Measurements from ENCODE around the gene TMEM132D.

Gene TMEM132D

DNA sequence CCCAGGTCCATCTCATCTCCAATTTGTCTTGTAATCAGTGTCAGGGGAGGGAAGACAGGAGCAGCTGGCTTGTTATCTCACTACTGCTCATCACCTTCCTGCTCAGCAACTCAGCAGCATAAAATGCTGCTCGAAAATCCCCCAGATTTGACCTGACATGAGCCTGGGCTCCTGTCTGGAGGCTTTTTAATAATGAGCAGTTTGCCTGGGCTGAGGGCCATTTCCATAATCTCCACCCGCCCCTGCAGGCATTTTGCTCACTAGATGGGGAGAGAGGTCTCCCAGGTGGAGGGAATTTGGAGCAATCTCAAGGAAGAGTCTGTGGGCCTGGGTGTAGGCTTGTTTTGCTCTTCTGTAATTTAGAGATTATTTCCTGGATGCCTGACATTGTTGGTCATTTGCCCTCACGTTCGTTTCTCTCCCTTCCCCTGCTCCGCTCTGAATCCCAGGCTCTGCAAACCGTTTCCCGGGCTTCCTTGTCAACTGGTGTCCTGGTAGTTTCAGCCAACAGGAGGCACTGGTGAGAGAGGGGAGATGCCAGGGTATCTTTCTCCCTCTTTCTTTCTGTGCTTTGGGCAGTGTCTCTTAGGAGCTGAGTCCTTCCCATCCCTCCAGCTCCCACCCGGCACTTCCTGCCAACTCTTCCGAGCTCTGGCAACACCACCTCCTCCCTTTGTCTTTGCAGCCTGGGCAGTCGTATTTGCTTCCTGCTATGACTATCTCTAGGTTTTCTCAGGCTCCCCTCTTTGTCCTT is 751.3 kb downstream of the TMEM132D start:
- Histone ChIP-seq H3K4me1 (ENCODE audit: insufficient read depth, low read length) (no peaks in the 10 kb centered on the region), H3K36me3 (ENCODE audit: insufficient read depth, low read length) (no peaks in the 10 kb centered on the region), H3K9ac (ENCODE audit: low read length) (no peak overlapping the region), H3K4me3 (ENCODE audit: low read depth in 1 of 2, low read length in 2 of 2) (no peak overlapping the region), H3K27me3 (ENCODE audit: control insufficient read depth in 1 of 2, insufficient read depth in 2 of 2, low read length in 2 of 2) (no peaks in the 10 kb centered on the region), H3K27ac (ENCODE audit: low read depth, low read length) (no peak overlapping the region), H3K9me3 (ENCODE audit: low read length) (no peaks in the 10 kb centered on the region)

DNA sequence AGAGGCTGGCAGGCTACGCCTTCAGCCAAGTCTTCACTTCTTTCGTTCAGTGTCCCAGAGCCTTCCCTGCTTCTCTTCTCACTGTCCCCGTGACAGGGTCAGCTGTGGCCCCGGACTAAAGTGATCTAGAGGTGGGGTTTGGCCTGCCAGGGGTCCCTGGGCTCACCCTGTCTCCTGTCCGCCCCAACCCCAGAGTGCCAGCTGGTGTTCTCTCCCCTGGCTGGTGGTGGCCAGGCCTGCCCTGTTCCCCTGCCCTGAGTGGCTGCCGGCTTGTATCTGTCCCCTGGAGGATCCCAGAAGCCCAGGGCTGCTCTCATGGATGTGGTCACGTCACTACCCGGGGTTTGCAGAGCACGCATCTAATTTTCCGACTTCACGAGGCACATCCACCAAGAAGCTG is 753.1 kb downstream of the TMEM132D start:
- no peaks in the 10 kb centered on the region for H3K4me1 ChIP-seq (ENCODE audit: insufficient read depth, low read length)
- H3K27ac ChIP-seq (ENCODE audit: low read depth, low read length) = no peak overlapping the region
- no peaks in the 10 kb centered on the region for H3K9me3 ChIP-seq (ENCODE audit: low read length)
- no peak overlapping the region for H3K9ac ChIP-seq (ENCODE audit: low read length)
- H3K36me3 ChIP-seq (ENCODE audit: insufficient read depth, low read length) = no peaks in the 10 kb centered on the region
- no peaks in the 10 kb centered on the region for H3K27me3 ChIP-seq (ENCODE audit: control insufficient read depth in 1 of 2, insufficient read depth in 2 of 2, low read length in 2 of 2)
- H3K4me3 ChIP-seq (ENCODE audit: low read depth in 1 of 2, low read length in 2 of 2) = no peak overlapping the region

DNA sequence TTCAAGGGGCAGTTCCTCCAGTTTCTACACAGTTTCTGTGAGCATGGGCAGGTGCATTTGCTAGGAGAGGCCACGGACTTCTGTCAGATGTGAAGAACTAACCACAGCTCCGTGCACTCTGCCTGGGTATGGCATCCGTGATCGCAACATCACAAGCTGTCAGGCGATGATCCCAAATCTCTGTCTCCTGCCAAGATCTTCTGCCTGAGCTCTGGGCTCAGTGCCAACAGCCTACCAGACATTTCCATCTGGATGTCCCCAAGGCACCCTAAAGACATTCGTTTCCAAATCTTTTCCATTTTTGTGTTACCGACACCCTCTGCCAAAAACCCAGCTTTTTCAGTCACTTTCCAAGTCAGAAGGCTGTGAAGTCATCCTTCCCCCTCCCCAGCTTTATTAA is 758.4 kb downstream of the TMEM132D start:
- Histone ChIP-seq H3K27me3 (ENCODE audit: control insufficient read depth in 1 of 2, insufficient read depth in 2 of 2, low read length in 2 of 2) (no peaks in the 10 kb centered on the region), H3K9me3 (ENCODE audit: low read length) (no peaks in the 10 kb centered on the region), H3K9ac (ENCODE audit: low read length) (no peak overlapping the region), H3K4me1 (ENCODE audit: insufficient read depth, low read length) (no peaks in the 10 kb centered on the region), H3K36me3 (ENCODE audit: insufficient read depth, low read length) (no peaks in the 10 kb centered on the region), H3K27ac (ENCODE audit: low read depth, low read length) (no peak overlapping the region), H3K4me3 (ENCODE audit: low read depth in 1 of 2, low read length in 2 of 2) (no peak overlapping the region)

DNA sequence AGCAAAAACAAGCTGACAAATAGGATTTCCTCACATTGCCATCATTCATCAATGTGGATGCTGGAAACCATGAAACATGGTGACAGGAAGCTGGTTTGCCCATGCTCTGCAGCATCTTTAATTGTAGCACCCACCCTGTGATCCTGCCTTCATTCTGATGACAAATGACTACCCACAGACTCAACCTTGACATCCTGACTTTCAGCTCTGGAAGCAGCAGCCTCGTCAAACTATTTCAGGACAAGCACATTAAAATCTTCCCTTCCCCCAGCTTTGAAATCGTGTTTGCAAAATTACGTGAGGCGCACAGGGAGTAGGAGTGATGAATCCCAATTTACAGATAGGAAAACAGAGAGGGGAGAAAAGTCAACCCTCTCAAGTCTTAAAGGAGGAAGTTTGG is 765.0 kb downstream of the TMEM132D start:
- Histone ChIP-seq H3K9ac (ENCODE audit: low read length) (no peak overlapping the region), H3K4me3 (ENCODE audit: low read depth in 1 of 2, low read length in 2 of 2) (no peak overlapping the region), H3K36me3 (ENCODE audit: insufficient read depth, low read length) (no peaks in the 10 kb centered on the region), H3K27ac (ENCODE audit: low read depth, low read length) (no peak overlapping the region), H3K27me3 (ENCODE audit: control insufficient read depth in 1 of 2, insufficient read depth in 2 of 2, low read length in 2 of 2) (no peaks in the 10 kb centered on the region), H3K4me1 (ENCODE audit: insufficient read depth, low read length) (no peaks in the 10 kb centered on the region), H3K9me3 (ENCODE audit: low read length) (no peaks in the 10 kb centered on the region)

DNA sequence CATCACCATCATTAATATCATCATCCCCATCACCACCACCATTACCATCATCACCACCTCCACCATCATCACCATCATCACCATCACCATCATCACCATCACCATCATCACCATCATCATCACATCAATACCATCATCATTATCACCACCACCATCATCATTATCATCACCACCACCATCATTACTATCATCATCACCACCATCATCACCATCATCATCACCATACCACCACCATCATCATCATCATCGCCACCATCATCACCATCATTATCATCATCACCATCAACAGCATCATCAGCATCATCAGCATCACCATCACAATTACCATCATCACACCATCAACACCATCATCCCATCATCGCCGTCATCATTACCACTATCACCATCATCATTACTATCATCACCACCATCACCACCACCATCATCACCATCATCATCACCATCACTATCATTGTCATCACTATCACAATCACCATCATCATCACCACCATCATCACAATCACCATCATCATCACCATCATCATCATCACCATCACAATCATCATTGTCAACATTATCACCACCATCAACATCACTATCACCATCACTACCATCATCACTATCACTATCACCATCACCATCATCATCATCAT is 767.0 kb downstream of the TMEM132D start:
- no peaks in the 10 kb centered on the region for H3K4me1 ChIP-seq (ENCODE audit: insufficient read depth, low read length)
- no peak overlapping the region for H3K27ac ChIP-seq (ENCODE audit: low read depth, low read length)
- H3K9me3 ChIP-seq (ENCODE audit: low read length) = no peaks in the 10 kb centered on the region
- no peak overlapping the region for H3K9ac ChIP-seq (ENCODE audit: low read length)
- no peak overlapping the region for H3K4me3 ChIP-seq (ENCODE audit: low read depth in 1 of 2, low read length in 2 of 2)
- H3K27me3 ChIP-seq (ENCODE audit: control insufficient read depth in 1 of 2, insufficient read depth in 2 of 2, low read length in 2 of 2) = no peaks in the 10 kb centered on the region
- H3K36me3 ChIP-seq (ENCODE audit: insufficient read depth, low read length) = no peaks in the 10 kb centered on the region

DNA sequence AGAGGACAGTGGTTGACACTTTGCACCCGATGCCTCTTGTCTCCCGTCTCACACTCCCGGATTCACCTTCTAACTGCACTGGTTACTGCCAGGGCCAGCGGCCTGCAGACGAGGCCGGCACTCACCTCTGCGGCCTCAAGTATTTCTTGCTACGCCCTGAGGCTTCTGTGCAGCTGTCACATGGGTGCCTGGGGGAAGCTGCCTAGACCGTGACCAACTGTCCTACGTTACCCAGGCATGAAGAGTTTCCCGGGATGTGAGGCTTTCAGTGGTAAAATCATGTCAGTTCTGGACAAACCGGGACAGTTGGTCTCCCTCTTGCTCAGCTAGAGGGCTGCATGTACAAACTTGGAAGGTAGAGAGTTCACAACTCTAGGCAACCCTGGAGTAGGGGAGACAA is 776.1 kb downstream of the TMEM132D start:
- no peaks in the 10 kb centered on the region for H3K27me3 ChIP-seq (ENCODE audit: control insufficient read depth in 1 of 2, insufficient read depth in 2 of 2, low read length in 2 of 2)
- H3K4me3 ChIP-seq (ENCODE audit: low read depth in 1 of 2, low read length in 2 of 2) = no peak overlapping the region
- H3K36me3 ChIP-seq (ENCODE audit: insufficient read depth, low read length) = no peaks in the 10 kb centered on the region
- H3K9ac ChIP-seq (ENCODE audit: low read length) = no peak overlapping the region
- H3K4me1 ChIP-seq (ENCODE audit: insufficient read depth, low read length) = no peaks in the 10 kb centered on the region
- no peaks in the 10 kb centered on the region for H3K9me3 ChIP-seq (ENCODE audit: low read length)
- H3K27ac ChIP-seq (ENCODE audit: low read depth, low read length) = no peak overlapping the region

DNA sequence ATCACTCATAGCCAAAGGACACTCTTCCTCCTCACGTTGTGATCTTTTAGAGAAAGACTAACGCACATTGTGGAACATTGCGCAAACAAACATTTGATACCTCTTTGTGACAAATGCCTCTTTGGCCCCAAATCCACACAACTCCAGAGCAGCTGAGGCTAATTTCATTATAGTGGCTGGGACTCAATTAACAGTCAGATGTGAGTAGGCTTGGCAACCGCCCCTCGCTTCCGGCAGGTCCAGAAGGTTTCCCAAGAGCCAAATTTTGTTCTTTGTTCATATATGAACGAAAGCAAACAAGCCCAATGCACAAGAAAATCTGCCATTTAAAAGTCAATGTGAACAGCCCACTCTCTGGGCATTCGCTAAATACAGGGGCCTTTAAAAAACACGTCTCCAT is 776.6 kb downstream of the TMEM132D start:
- H3K27me3 ChIP-seq (ENCODE audit: control insufficient read depth in 1 of 2, insufficient read depth in 2 of 2, low read length in 2 of 2) = no peaks in the 10 kb centered on the region
- H3K27ac ChIP-seq (ENCODE audit: low read depth, low read length) = no peak overlapping the region
- no peak overlapping the region for H3K4me3 ChIP-seq (ENCODE audit: low read depth in 1 of 2, low read length in 2 of 2)
- no peaks in the 10 kb centered on the region for H3K4me1 ChIP-seq (ENCODE audit: insufficient read depth, low read length)
- H3K9me3 ChIP-seq (ENCODE audit: low read length) = no peaks in the 10 kb centered on the region
- no peak overlapping the region for H3K9ac ChIP-seq (ENCODE audit: low read length)
- no peaks in the 10 kb centered on the region for H3K36me3 ChIP-seq (ENCODE audit: insufficient read depth, low read length)

DNA sequence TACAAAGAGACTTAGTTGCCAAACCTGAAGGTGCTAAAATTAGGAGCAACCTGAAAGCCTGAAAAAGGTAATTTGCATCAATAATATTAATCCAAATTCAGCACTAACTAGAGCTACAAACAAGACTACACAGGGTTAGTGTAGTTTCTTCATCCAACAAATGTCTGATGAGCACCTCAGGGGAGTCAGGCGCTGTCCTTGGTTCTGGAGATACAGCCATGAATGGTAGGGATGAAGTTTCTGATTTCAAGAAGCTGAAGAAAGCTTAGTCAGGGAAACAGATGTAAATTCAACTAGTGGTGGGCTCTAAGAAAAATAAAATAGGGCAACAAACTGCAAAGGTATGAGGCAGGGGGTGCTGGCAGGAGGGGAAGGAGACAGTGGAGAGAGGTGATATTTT is 784.3 kb downstream of the TMEM132D start:
- no peak overlapping the region for H3K9ac ChIP-seq (ENCODE audit: low read length)
- no peaks in the 10 kb centered on the region for H3K36me3 ChIP-seq (ENCODE audit: insufficient read depth, low read length)
- no peaks in the 10 kb centered on the region for H3K27me3 ChIP-seq (ENCODE audit: control insufficient read depth in 1 of 2, insufficient read depth in 2 of 2, low read length in 2 of 2)
- H3K27ac ChIP-seq (ENCODE audit: low read depth, low read length) = no peak overlapping the region
- no peaks in the 10 kb centered on the region for H3K9me3 ChIP-seq (ENCODE audit: low read length)
- no peak overlapping the region for H3K4me3 ChIP-seq (ENCODE audit: low read depth in 1 of 2, low read length in 2 of 2)
- no peaks in the 10 kb centered on the region for H3K4me1 ChIP-seq (ENCODE audit: insufficient read depth, low read length)

DNA sequence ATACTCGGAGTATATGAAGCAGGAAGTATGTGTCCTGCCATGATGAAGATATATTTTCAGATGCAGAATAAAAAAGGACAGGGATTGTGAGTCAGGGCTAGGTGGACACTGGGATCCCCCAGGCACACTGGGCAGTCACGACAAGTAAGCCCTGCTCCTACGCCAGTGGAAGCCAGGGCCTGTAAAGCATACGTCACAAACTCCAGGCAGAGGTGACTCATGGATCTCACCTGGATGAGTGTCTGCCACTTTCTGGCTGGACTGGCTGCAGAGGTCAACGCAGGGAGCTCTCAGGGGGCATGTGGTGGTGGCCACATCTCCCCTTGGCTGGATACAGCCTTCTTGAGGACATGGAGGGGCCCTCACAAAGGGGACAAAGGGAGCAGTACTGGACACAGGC is 788.3 kb downstream of the TMEM132D start:
- H3K9me3 ChIP-seq (ENCODE audit: low read length) = no peaks in the 10 kb centered on the region
- H3K4me1 ChIP-seq (ENCODE audit: insufficient read depth, low read length) = no peaks in the 10 kb centered on the region
- no peaks in the 10 kb centered on the region for H3K27me3 ChIP-seq (ENCODE audit: control insufficient read depth in 1 of 2, insufficient read depth in 2 of 2, low read length in 2 of 2)
- H3K4me3 ChIP-seq (ENCODE audit: low read depth in 1 of 2, low read length in 2 of 2) = no peak overlapping the region
- H3K36me3 ChIP-seq (ENCODE audit: insufficient read depth, low read length) = no peaks in the 10 kb centered on the region
- no peak overlapping the region for H3K9ac ChIP-seq (ENCODE audit: low read length)
- H3K27ac ChIP-seq (ENCODE audit: low read depth, low read length) = no peak overlapping the region

DNA sequence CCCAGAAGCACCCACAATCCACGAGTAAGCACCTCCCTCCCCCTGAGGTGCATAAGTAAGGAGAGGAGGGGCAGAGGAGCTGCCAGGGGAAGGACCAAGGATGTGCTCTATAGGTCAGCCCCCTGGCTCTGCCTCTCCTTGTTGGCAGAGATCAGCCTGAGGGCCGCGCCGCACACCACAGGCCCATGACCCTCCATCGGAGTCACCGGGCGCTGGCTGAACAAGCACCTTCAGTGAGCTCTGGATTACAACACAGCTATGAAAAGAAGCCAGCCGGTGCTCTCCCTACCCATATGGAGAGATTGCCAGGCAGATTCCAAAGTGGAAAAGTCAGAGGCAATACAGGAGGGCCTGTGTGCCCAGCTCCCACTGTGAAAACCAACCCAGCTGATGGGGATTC is 793.2 kb downstream of the TMEM132D start:
- no peaks in the 10 kb centered on the region for H3K4me1 ChIP-seq (ENCODE audit: insufficient read depth, low read length)

DNA sequence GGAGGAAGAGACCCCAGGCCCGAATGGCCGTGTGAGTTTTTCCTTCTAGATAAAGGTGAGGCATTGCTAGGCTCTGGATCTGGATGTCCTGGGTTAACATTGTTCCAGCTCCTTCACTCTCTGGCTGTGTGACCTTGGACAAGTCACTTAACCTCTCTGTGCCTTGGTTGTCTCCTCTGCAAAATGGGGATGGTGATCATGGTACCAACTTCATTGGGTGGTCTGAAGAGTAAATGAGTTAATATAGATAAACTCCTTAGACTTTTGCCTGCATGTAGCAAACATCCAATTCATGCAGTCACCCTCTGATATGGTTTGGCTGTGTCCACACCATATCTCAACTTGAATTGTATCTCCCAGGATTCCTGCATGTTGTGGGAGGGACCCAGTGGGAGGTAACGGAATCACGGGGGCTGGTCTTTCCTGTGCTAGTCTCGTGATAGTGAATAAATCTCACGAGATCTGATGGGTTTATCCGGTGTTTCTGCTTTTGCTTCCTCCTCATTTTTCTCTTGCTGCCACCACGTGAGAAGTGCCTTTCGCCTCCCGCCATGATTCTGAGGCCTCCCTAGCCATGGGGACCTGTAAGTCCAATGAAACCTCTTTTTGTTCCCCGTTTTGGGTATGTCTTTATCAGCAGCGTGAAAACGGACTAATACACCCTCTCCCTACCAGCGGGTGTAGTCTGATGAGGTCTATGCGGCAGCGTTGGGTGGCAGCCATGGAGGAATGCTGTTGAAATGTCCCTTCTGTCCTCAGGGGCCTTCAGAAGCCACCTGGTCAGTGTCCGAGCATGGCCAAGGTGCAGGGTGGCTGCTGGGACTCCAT is 794.4 kb downstream of the TMEM132D start:
- Histone ChIP-seq H3K36me3 (ENCODE audit: insufficient read depth, low read length) (no peaks in the 10 kb centered on the region), H3K9ac (ENCODE audit: low read length) (no peak overlapping the region), H3K4me1 (ENCODE audit: insufficient read depth, low read length) (no peaks in the 10 kb centered on the region), H3K27me3 (ENCODE audit: control insufficient read depth in 1 of 2, insufficient read depth in 2 of 2, low read length in 2 of 2) (no peaks in the 10 kb centered on the region), H3K9me3 (ENCODE audit: low read length) (no peaks in the 10 kb centered on the region), H3K4me3 (ENCODE audit: low read depth in 1 of 2, low read length in 2 of 2) (no peak overlapping the region), H3K27ac (ENCODE audit: low read depth, low read length) (no peak overlapping the region)

More for the DNA sequence above, 793.2 kb downstream of the TMEM132D start:
- Histone ChIP-seq H3K27ac (ENCODE audit: low read depth, low read length) (no peak overlapping the region), H3K9ac (ENCODE audit: low read length) (no peak overlapping the region), H3K4me3 (ENCODE audit: low read depth in 1 of 2, low read length in 2 of 2) (no peak overlapping the region), H3K9me3 (ENCODE audit: low read length) (no peaks in the 10 kb centered on the region), H3K27me3 (ENCODE audit: control insufficient read depth in 1 of 2, insufficient read depth in 2 of 2, low read length in 2 of 2) (no peaks in the 10 kb centered on the region), H3K36me3 (ENCODE audit: insufficient read depth, low read length) (no peaks in the 10 kb centered on the region)
